ENCODE measurements around the gene NUP88. TPM values are rescaled to one million over a fixed set of nuclear protein-coding genes. Genes with fewer than 3 reads are reported as not detected.

Gene NUP88
- total and polyA plus RNA-seq, 4 donors, result 39.6 to 124 (median 57.4) TPM

DNA sequence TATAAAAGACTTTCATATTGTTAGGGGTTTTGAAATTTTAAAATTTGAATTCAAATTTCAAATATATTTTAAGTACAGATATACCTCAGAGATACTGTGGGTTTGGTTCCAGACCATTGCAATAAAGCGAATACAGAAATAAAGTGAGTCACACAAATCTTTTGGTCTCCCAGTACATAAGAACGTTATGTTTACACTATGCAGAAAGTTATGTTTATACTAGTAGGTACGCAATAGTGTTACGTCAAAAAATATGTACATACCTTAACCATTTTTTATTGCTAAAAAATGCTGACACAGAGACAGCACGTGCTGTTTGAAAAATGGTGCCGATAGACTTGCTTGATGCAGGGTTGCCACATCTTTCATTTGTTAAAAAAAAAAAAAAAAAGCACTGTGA, 19.7 kb downstream of the NUP88 start:
- Histone ChIP-seq H3K36me3 (ENCODE audit: control insufficient read depth in 4 of 4, insufficient read depth in 3 of 4, low read depth in 1 of 4, low read length in 3 of 4) (peaks cover 12 to 46% (median 38%) of the 10 kb centered on the region in 4 donors), H3K27ac (ENCODE audit: low read depth in 1 of 2, low read length in 2 of 2) (no peak overlapping the region), H3K27me3 (ENCODE audit: control insufficient read depth in 4 of 4, insufficient read depth in 4 of 4, low read length in 3 of 4) (no peaks in the 10 kb centered on the region), H3K9ac (ENCODE audit: low read depth in 1 of 2, low read length in 2 of 2) (no peak overlapping the region), H3K4me3 (ENCODE audit: low read depth in 1 of 3, low read length in 3 of 3) (no peak overlapping the region), H3K4me1 (ENCODE audit: control insufficient read depth in 4 of 4, insufficient read depth in 4 of 4, low read length in 3 of 4) (peaks cover 3 to 19% (median 10%) of the 10 kb centered on the region in 4 donors), H3K9me3 (ENCODE audit: control insufficient read depth in 4 of 4, low read length in 3 of 4) (no peaks in the 10 kb centered on the region)
- TF ChIP-seq HNF4A (conservative IDR thresholded peaks at IDR 0.05) (no peak), RAD21 (IDR thresholded peaks at IDR 0.05) (no peak), TAF1 (conservative IDR thresholded peaks at IDR 0.05) (no peak), HNF4G (IDR thresholded peaks at IDR 0.05) (no peak), SP1 (IDR thresholded peaks at IDR 0.05) (no peak), YY1 (IDR thresholded peaks at IDR 0.05) (no peak), JUND (IDR thresholded peaks at IDR 0.05) (no peak)
- TF ChIP-seq, protein P1, sequence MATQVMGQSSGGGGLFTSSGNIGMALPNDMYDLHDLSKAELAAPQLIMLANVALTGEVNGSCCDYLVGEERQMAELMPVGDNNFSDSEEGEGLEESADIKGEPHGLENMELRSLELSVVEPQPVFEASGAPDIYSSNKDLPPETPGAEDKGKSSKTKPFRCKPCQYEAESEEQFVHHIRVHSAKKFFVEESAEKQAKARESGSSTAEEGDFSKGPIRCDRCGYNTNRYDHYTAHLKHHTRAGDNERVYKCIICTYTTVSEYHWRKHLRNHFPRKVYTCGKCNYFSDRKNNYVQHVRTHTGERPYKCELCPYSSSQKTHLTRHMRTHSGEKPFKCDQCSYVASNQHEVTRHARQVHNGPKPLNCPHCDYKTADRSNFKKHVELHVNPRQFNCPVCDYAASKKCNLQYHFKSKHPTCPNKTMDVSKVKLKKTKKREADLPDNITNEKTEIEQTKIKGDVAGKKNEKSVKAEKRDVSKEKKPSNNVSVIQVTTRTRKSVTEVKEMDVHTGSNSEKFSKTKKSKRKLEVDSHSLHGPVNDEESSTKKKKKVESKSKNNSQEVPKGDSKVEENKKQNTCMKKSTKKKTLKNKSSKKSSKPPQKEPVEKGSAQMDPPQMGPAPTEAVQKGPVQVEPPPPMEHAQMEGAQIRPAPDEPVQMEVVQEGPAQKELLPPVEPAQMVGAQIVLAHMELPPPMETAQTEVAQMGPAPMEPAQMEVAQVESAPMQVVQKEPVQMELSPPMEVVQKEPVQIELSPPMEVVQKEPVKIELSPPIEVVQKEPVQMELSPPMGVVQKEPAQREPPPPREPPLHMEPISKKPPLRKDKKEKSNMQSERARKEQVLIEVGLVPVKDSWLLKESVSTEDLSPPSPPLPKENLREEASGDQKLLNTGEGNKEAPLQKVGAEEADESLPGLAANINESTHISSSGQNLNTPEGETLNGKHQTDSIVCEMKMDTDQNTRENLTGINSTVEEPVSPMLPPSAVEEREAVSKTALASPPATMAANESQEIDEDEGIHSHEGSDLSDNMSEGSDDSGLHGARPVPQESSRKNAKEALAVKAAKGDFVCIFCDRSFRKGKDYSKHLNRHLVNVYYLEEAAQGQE (IDR thresholded peaks at IDR 0.05), result no peak
- TF ChIP-seq, protein P2, sequence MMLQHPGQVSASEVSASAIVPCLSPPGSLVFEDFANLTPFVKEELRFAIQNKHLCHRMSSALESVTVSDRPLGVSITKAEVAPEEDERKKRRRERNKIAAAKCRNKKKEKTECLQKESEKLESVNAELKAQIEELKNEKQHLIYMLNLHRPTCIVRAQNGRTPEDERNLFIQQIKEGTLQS (IDR thresholded peaks at IDR 0.05), result no peak
- 90% methylated on average over 6 of the region's 6 CpGs for WGBS
- no peak for DNase-seq (ENCODE audit: low spot score)

DNA sequence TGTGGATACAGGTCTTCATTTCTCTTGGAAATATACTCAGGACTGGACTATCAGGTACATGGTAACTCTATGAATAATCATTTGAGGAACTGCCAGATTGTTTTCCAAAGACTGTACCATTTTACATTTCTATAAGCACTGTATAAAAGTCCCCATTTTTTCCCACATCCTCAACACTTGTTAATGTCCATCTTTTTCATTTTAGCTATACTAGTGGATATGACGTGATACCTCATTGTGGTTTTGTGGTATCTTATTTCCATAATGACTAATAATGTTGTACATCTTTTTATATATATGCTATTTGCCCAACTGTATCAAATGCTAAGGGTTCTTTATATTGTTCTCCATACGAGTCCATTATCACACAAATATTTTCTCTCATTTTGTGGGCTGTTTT, 22.9 kb downstream of the NUP88 start:
- H3K9ac ChIP-seq (ENCODE audit: low read depth in 1 of 2, low read length in 2 of 2), result no peak overlapping the region
- peaks cover 0 to 4% (median 3%) of the 10 kb centered on the region in 4 donors for H3K4me1 ChIP-seq (ENCODE audit: control insufficient read depth in 4 of 4, insufficient read depth in 4 of 4, low read length in 3 of 4)
- TF ChIP-seq SP1 (IDR thresholded peaks at IDR 0.05) (no peak), GABPA (IDR thresholded peaks at IDR 0.05 in 1 of 2, conservative IDR thresholded peaks at IDR 0.05 in 1 of 2) (no peak), JUND (IDR thresholded peaks at IDR 0.05) (no peak), RXRA (IDR thresholded peaks at IDR 0.05) (no peak), FOXA1 (IDR thresholded peaks at IDR 0.05) (no peak), HNF4A (conservative IDR thresholded peaks at IDR 0.05) (no peak), NR2F2 (IDR thresholded peaks at IDR 0.05) (no peak), TAF1 (conservative IDR thresholded peaks at IDR 0.05) (no peak), YY1 (IDR thresholded peaks at IDR 0.05) (no peak), RAD21 (IDR thresholded peaks at IDR 0.05) (no peak), FOXA2 (IDR thresholded peaks at IDR 0.05) (no peak)
- TF ChIP-seq, protein P3, sequence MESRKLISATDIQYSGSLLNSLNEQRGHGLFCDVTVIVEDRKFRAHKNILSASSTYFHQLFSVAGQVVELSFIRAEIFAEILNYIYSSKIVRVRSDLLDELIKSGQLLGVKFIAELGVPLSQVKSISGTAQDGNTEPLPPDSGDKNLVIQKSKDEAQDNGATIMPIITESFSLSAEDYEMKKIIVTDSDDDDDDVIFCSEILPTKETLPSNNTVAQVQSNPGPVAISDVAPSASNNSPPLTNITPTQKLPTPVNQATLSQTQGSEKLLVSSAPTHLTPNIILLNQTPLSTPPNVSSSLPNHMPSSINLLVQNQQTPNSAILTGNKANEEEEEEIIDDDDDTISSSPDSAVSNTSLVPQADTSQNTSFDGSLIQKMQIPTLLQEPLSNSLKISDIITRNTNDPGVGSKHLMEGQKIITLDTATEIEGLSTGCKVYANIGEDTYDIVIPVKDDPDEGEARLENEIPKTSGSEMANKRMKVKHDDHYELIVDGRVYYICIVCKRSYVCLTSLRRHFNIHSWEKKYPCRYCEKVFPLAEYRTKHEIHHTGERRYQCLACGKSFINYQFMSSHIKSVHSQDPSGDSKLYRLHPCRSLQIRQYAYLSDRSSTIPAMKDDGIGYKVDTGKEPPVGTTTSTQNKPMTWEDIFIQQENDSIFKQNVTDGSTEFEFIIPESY (IDR thresholded peaks at IDR 0.05), result no peak
- TF ChIP-seq, protein P4, sequence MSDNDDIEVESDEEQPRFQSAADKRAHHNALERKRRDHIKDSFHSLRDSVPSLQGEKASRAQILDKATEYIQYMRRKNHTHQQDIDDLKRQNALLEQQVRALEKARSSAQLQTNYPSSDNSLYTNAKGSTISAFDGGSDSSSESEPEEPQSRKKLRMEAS (IDR thresholded peaks at IDR 0.05), result no peak
- TF ChIP-seq, protein P1 (IDR thresholded peaks at IDR 0.05), result no peak
- TF ChIP-seq, protein P5, sequence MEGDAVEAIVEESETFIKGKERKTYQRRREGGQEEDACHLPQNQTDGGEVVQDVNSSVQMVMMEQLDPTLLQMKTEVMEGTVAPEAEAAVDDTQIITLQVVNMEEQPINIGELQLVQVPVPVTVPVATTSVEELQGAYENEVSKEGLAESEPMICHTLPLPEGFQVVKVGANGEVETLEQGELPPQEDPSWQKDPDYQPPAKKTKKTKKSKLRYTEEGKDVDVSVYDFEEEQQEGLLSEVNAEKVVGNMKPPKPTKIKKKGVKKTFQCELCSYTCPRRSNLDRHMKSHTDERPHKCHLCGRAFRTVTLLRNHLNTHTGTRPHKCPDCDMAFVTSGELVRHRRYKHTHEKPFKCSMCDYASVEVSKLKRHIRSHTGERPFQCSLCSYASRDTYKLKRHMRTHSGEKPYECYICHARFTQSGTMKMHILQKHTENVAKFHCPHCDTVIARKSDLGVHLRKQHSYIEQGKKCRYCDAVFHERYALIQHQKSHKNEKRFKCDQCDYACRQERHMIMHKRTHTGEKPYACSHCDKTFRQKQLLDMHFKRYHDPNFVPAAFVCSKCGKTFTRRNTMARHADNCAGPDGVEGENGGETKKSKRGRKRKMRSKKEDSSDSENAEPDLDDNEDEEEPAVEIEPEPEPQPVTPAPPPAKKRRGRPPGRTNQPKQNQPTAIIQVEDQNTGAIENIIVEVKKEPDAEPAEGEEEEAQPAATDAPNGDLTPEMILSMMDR (IDR thresholded peaks at IDR 0.05; ENCODE audit: low read depth, low read length, missing input control), result no peak
- no peaks in the 10 kb centered on the region for H3K9me3 ChIP-seq (ENCODE audit: control insufficient read depth in 4 of 4, low read length in 3 of 4)
- no peak overlapping the region for H3K27ac ChIP-seq (ENCODE audit: low read depth in 1 of 2, low read length in 2 of 2)
- peaks cover 18 to 59% (median 51%) of the 10 kb centered on the region in 4 donors for H3K36me3 ChIP-seq (ENCODE audit: control insufficient read depth in 4 of 4, insufficient read depth in 3 of 4, low read depth in 1 of 4, low read length in 3 of 4)
- WGBS, result 93% methylated on average over 2 of the region's 2 CpGs
- no peak for DNase-seq (ENCODE audit: low spot score)
- no peaks in the 10 kb centered on the region for H3K27me3 ChIP-seq (ENCODE audit: control insufficient read depth in 4 of 4, insufficient read depth in 4 of 4, low read length in 3 of 4)
- H3K4me3 ChIP-seq (ENCODE audit: low read depth in 1 of 3, low read length in 3 of 3), result no peak overlapping the region

All from liver (tissue), 9 donors.